ENCODE measurements around the gene ECI2.

Gene ECI2

GRCh38 chr6:4134841-4135664, at the start of gene ECI2:
Gene ECI2, minus strand, starts transcription at chr6:4135575. Its CDS starts 15 bp downstream, at chr6:4135560.
- DNase-seq (ENCODE audit: low spot score) = peak; percentile 57

GRCh38 chr6:4180652-4181255, 45.4 kb upstream of the ECI2 start:
- DNase-seq (ENCODE audit: low spot score) = no peak

- DNase-seq (ENCODE audit: low spot score) = no peak
Observed at GRCh38 chr6:4179960-4180651, 44.7 kb upstream of the ECI2 start.

- DNase-seq (ENCODE audit: low spot score) = no peak
Observed at GRCh38 chr6:4178737-4179333, 43.5 kb upstream of the ECI2 start.

GRCh38 chr6:4176907-4177306, 41.5 kb upstream of the ECI2 start:
- DNase-seq (ENCODE audit: low spot score) = no peak

- no peak for DNase-seq (ENCODE audit: low spot score)
Observed at GRCh38 chr6:4174042-4174441, 38.7 kb upstream of the ECI2 start.

- DNase-seq (ENCODE audit: low spot score) = no peak
Observed at GRCh38 chr6:4172368-4172767, 37.0 kb upstream of the ECI2 start.

- DNase-seq (ENCODE audit: low spot score) = no peak
Observed at GRCh38 chr6:4170297-4170696, 34.9 kb upstream of the ECI2 start.

- no peak for DNase-seq (ENCODE audit: low spot score)
Observed at GRCh38 chr6:4169028-4169789, 33.8 kb upstream of the ECI2 start.

- no peak for DNase-seq (ENCODE audit: low spot score)
Observed at GRCh38 chr6:4167833-4168232, 32.5 kb upstream of the ECI2 start.

- no peak for DNase-seq (ENCODE audit: low spot score)
Observed at GRCh38 chr6:4167123-4167522, 31.7 kb upstream of the ECI2 start.

- no peak for DNase-seq (ENCODE audit: low spot score)
Observed at GRCh38 chr6:4164456-4164855, 29.1 kb upstream of the ECI2 start.

- DNase-seq (ENCODE audit: low spot score) = no peak
Observed at GRCh38 chr6:4164117-4164442, 28.7 kb upstream of the ECI2 start.

- no peak for DNase-seq (ENCODE audit: low spot score)
Observed at GRCh38 chr6:4163408-4164116, 28.2 kb upstream of the ECI2 start.

- no peak for DNase-seq (ENCODE audit: low spot score)
Observed at GRCh38 chr6:4162370-4162769, 27.0 kb upstream of the ECI2 start.

GRCh38 chr6:4159491-4159890, 24.1 kb upstream of the ECI2 start:
- DNase-seq (ENCODE audit: low spot score) = no peak

- no peak for DNase-seq (ENCODE audit: low spot score)
Observed at GRCh38 chr6:4157506-4157905, 22.1 kb upstream of the ECI2 start.

GRCh38 chr6:4155848-4156466, 20.6 kb upstream of the ECI2 start:
- peak; percentile 85 for DNase-seq (ENCODE audit: low spot score)

- DNase-seq (ENCODE audit: low spot score) = no peak
Observed at GRCh38 chr6:4153514-4153985, 18.2 kb upstream of the ECI2 start.

GRCh38 chr6:4145083-4145482, 9.7 kb upstream of the ECI2 start:
- no peak for DNase-seq (ENCODE audit: low spot score)

GRCh38 chr6:4139272-4139671, 3.9 kb upstream of the ECI2 start:
- no peak for DNase-seq (ENCODE audit: low spot score)

Measured in LoVo (cell line).